Activated T-helper 2 cell treated with anti-CD3 and anti-CD28 coated beads, Interferon-gamma antibody, Interleukin-2, Interleukin-4, amounts not matched to agents 10 μg/mL and 5 μg/mL and 100 μg/mL, durations not matched to agents 14 hours and 24 hours and 36 hours (primary cell): ENCODE results near the gene BEST1. TPM values are rescaled to one million over a fixed set of nuclear protein-coding genes. Genes with fewer than 3 reads are reported as not detected.
"Not testable (repeated sequence)": the region's sequence is repeated elsewhere in the genome, so short reads cannot be mapped to it uniquely, and the experiment has no call there.

Experiments
- DNase-seq: peaks from one replicate; pipeline ENCODE4 v3.0.0; 2021; ENCODE audit warnings: low spot score
- H3K27ac Mint-ChIP-seq: one replicate; pipeline ENCODE4 v1.8.0; 2021; ENCODE audit warnings: mixed read lengths
- H3K27me3 Mint-ChIP-seq: one replicate; pipeline ENCODE4 v1.8.0; 2021; ENCODE audit warnings: low read depth, mixed read lengths
- H3K36me3 Mint-ChIP-seq: one replicate; pipeline ENCODE4 v1.8.0; 2021; ENCODE audit warnings: low read depth, mixed read lengths
- H3K4me1 Mint-ChIP-seq: one replicate; pipeline ENCODE4 v1.8.0; 2021; ENCODE audit warnings: low read depth, mixed read lengths
- H3K4me3 Mint-ChIP-seq: one replicate; pipeline ENCODE4 v1.8.0; 2021; ENCODE audit warnings: low read depth, mild to moderate bottlenecking, moderate library complexity, mixed read lengths
- H3K9me3 Mint-ChIP-seq: one replicate; pipeline ENCODE4 v1.8.0; 2021; ENCODE audit warnings: mixed read lengths
- intact Hi-C: fragments of 100-400 bp; cut with micrococcal nuclease; formaldehyde crosslinking; loops from one replicate; pipeline ENCODE4 v1.15.1; 2023
- total RNA-seq: library from RNA; stranded (reverse); gene quantifications from 2 replicates; pipeline ENCODE4 v1.2.3, GENCODE V29; 2022

BEST1 gene
- total RNA-seq, 1 donor from 2014 or later: not detected

GRCh38 chr11:61994981-61995380, 44.8 kb downstream of the BEST1 start:
- Mint-ChIP-seq H3K36me3 (peaks cover 7% of the 10 kb centered on the region), H3K27me3 (peaks cover 4% of the 10 kb centered on the region), H3K4me1 (no peaks in the 10 kb centered on the region), H3K9me3 (peaks cover 9% of the 10 kb centered on the region), H3K4me3 (no peak overlapping the region), H3K27ac (no peak overlapping the region)
- no peak for DNase-seq
- intact Hi-C loops: no loop called here

- H3K27ac Mint-ChIP-seq: no peak overlapping the region
- H3K4me1 Mint-ChIP-seq: no peaks in the 10 kb centered on the region
- H3K9me3 Mint-ChIP-seq: peaks cover 9% of the 10 kb centered on the region
- H3K27me3 Mint-ChIP-seq: no peaks in the 10 kb centered on the region
- H3K4me3 Mint-ChIP-seq: no peak overlapping the region
- intact Hi-C loops: no loop called here
- no peak for DNase-seq
- H3K36me3 Mint-ChIP-seq: peaks cover 7% of the 10 kb centered on the region
Measured at GRCh38 chr11:61996933-61997332, 46.8 kb downstream of the BEST1 start.

- intact Hi-C loops: no loop called here
- Mint-ChIP-seq H3K36me3 (peaks cover 7% of the 10 kb centered on the region), H3K27ac (no peak overlapping the region), H3K27me3 (no peaks in the 10 kb centered on the region), H3K9me3 (peaks cover 9% of the 10 kb centered on the region), H3K4me1 (no peaks in the 10 kb centered on the region), H3K4me3 (no peak overlapping the region)
- no peak for DNase-seq
Measured at GRCh38 chr11:61999141-61999975, 49.2 kb downstream of the BEST1 start.

GRCh38 chr11:62000539-62001446, 50.6 kb downstream of the BEST1 start:
- H3K27me3 Mint-ChIP-seq: no peaks in the 10 kb centered on the region
- H3K27ac Mint-ChIP-seq: no peak overlapping the region
- peaks cover 7% of the 10 kb centered on the region for H3K36me3 Mint-ChIP-seq
- peaks cover 9% of the 10 kb centered on the region for H3K9me3 Mint-ChIP-seq
- intact Hi-C loops: no loop called here
- DNase-seq: no peak
- H3K4me1 Mint-ChIP-seq: no peaks in the 10 kb centered on the region
- H3K4me3 Mint-ChIP-seq: no peak overlapping the region

GRCh38 chr11:62001450-62002191, 51.5 kb downstream of the BEST1 start:
- intact Hi-C loops: no loop called here
- Mint-ChIP-seq H3K4me3 (no peak overlapping the region), H3K4me1 (no peaks in the 10 kb centered on the region), H3K27me3 (no peaks in the 10 kb centered on the region), H3K9me3 (peaks cover 9% of the 10 kb centered on the region), H3K27ac (no peak overlapping the region), H3K36me3 (peaks cover 7% of the 10 kb centered on the region)
- DNase-seq: no peak

- H3K27ac Mint-ChIP-seq, H3K36me3 Mint-ChIP-seq, H3K4me3 Mint-ChIP-seq, H3K27me3 Mint-ChIP-seq, H3K4me1 Mint-ChIP-seq, intact Hi-C loops, DNase-seq, H3K9me3 Mint-ChIP-seq: not testable (repeated sequence)
Measured at GRCh38 chr11:62002283-62002682, 52.1 kb downstream of the BEST1 start.

- Mint-ChIP-seq H3K27me3 (no peaks in the 10 kb centered on the region), H3K4me1 (no peaks in the 10 kb centered on the region), H3K4me3 (no peak overlapping the region), H3K9me3 (peaks cover 2% of the 10 kb centered on the region), H3K36me3 (peaks cover under 1% of the 10 kb centered on the region), H3K27ac (no peak overlapping the region)
- intact Hi-C loops: no loop called here
- DNase-seq: no peak
Measured at GRCh38 chr11:62004473-62004872, 54.3 kb downstream of the BEST1 start.

GRCh38 chr11:62008193-62008592, 58.0 kb downstream of the BEST1 start:
- peaks cover 2% of the 10 kb centered on the region for H3K27me3 Mint-ChIP-seq
- no peak for DNase-seq
- H3K4me3 Mint-ChIP-seq: no peak overlapping the region
- no peaks in the 10 kb centered on the region for H3K4me1 Mint-ChIP-seq
- H3K36me3 Mint-ChIP-seq: no peaks in the 10 kb centered on the region
- no peak overlapping the region for H3K27ac Mint-ChIP-seq
- no peaks in the 10 kb centered on the region for H3K9me3 Mint-ChIP-seq
- intact Hi-C loops: no loop called here

GRCh38 chr11:62010935-62011528, 60.9 kb downstream of the BEST1 start:
- no peak for DNase-seq
- intact Hi-C loops: no loop called here
- Mint-ChIP-seq H3K27me3 (peaks cover 2% of the 10 kb centered on the region), H3K4me1 (no peaks in the 10 kb centered on the region), H3K36me3 (no peaks in the 10 kb centered on the region), H3K27ac (no peak overlapping the region), H3K9me3 (no peaks in the 10 kb centered on the region), H3K4me3 (no peak overlapping the region)

GRCh38 chr11:62011881-62012280, 61.7 kb downstream of the BEST1 start:
- Mint-ChIP-seq H3K27ac (no peak overlapping the region), H3K4me3 (no peak overlapping the region), H3K4me1 (no peaks in the 10 kb centered on the region), H3K36me3 (no peaks in the 10 kb centered on the region), H3K27me3 (peaks cover 2% of the 10 kb centered on the region), H3K9me3 (no peaks in the 10 kb centered on the region)
- no peak for DNase-seq
- intact Hi-C loops: no loop called here

GRCh38 chr11:62012451-62012831, 62.3 kb downstream of the BEST1 start:
- Mint-ChIP-seq H3K27me3 (peaks cover 2% of the 10 kb centered on the region), H3K9me3 (no peaks in the 10 kb centered on the region), H3K27ac (no peak overlapping the region)

GRCh38 chr11:62012832-62013461, 62.8 kb downstream of the BEST1 start:
- no peak for DNase-seq
- intact Hi-C loops: no loop called here
- no peaks in the 10 kb centered on the region for H3K36me3 Mint-ChIP-seq
- H3K27ac Mint-ChIP-seq: no peak overlapping the region
- no peaks in the 10 kb centered on the region for H3K9me3 Mint-ChIP-seq
- peaks cover 2% of the 10 kb centered on the region for H3K27me3 Mint-ChIP-seq
- H3K4me1 Mint-ChIP-seq: no peaks in the 10 kb centered on the region
- H3K4me3 Mint-ChIP-seq: no peak overlapping the region

More at GRCh38 chr11:62012451-62012831, 62.3 kb downstream of the BEST1 start:
- Mint-ChIP-seq H3K36me3 (no peaks in the 10 kb centered on the region), H3K4me3 (no peak overlapping the region), H3K4me1 (no peaks in the 10 kb centered on the region)
- intact Hi-C loops: no loop called here
- DNase-seq: no peak
